ENCODE results near the gene GAREM1. TPM values are rescaled to one million over a fixed set of nuclear protein-coding genes. Genes with fewer than 3 reads are reported as not detected.
A peak's percentile ranks its signal among the peaks of the same experiment; 100 is the strongest.

The GAREM1 gene
- total RNA-seq, 1 experiment from 2014 or later: 10.2 TPM

DNA sequence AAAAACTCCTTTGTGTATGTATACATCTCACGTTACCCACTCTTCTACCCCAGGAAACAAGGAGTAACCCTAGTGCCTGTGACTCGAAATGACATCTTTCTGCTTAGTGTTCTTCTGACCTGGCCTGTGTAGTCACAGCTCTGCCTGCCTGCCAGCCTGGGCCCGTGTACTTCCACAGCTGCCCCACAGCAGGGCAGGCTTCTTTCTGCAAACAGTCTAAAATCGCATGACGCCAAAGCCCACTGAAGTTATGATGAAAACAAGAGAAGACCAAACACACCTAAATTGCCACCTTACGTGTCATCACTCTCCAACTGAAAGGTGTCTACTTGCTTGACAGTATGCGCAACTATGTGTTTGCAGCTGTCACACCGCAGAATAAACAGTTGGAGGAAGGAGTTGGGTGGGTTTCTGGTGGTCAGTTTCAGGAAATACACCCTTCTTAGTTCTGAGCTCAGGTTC, 1.5 kb downstream of the GAREM1 start:
- Histone ChIP-seq H3K27ac (peak overlapping the region; percentile 30), H3K9me2 (ENCODE audit: insufficient read depth) (no peaks in the 10 kb centered on the region), H3K27me3 (ENCODE audit: insufficient read depth, low read depth) (no peaks in the 10 kb centered on the region), H4K20me1 (ENCODE audit: insufficient read depth) (no peaks in the 10 kb centered on the region), H3K4me1 (replicated peaks; ENCODE audit: insufficient read depth) (peaks cover 20% of the 10 kb centered on the region), H3K79me2 (ENCODE audit: low read depth) (peaks cover 56% of the 10 kb centered on the region), H3K9me3 (ENCODE audit: insufficient read depth, low read depth) (no peaks in the 10 kb centered on the region), H2AFZ (peak overlapping the region; percentile 74), H3K36me3 (ENCODE audit: low read depth) (no peaks in the 10 kb centered on the region), H3K4me3 (peak overlapping the region; percentile 77), H3F3A (ENCODE audit: insufficient read depth, low read depth) (peaks cover 5% of the 10 kb centered on the region; the same call in 1 of the 2 replicates), H3K4me2 (peak overlapping the region; percentile 93)
- no TSS peak for BruUV-seq (replicated peaks)
- DNase-seq: peak; percentile 16 to 43
- ChIA-PET POLR2A (ENCODE audit: unreplicated experiment) (no interaction called here), CTCF (interaction anchor here (2.6 kb wide), 1 partner anchor 180 kb away, joined by 30 read pairs; no protein-coding TSS in a partner anchor)
- intact Hi-C loops (cut with micrococcal nuclease; ENCODE audit: unreplicated experiment): no loop called here
- no peak for TF ChIP-seq EZH2 (IDR thresholded peaks at IDR 0.05; ENCODE audit: low read depth)
- TF ChIP-seq, protein P1, sequence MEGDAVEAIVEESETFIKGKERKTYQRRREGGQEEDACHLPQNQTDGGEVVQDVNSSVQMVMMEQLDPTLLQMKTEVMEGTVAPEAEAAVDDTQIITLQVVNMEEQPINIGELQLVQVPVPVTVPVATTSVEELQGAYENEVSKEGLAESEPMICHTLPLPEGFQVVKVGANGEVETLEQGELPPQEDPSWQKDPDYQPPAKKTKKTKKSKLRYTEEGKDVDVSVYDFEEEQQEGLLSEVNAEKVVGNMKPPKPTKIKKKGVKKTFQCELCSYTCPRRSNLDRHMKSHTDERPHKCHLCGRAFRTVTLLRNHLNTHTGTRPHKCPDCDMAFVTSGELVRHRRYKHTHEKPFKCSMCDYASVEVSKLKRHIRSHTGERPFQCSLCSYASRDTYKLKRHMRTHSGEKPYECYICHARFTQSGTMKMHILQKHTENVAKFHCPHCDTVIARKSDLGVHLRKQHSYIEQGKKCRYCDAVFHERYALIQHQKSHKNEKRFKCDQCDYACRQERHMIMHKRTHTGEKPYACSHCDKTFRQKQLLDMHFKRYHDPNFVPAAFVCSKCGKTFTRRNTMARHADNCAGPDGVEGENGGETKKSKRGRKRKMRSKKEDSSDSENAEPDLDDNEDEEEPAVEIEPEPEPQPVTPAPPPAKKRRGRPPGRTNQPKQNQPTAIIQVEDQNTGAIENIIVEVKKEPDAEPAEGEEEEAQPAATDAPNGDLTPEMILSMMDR (conservative IDR thresholded peaks at IDR 0.05): no peak; the same call in 1 of the 2 replicates

GRCh38 chr18:32468147-32468845, 2.4 kb downstream of the GAREM1 start:
- peak overlapping the region; percentile 93 for H3K4me2 ChIP-seq
- H3K9me2 ChIP-seq (ENCODE audit: insufficient read depth): no peaks in the 10 kb centered on the region
- peaks cover 5% of the 10 kb centered on the region; the same call in 1 of the 2 replicates for H3F3A ChIP-seq (ENCODE audit: insufficient read depth, low read depth)
- peaks cover 60% of the 10 kb centered on the region for H3K79me2 ChIP-seq (ENCODE audit: low read depth)
- H4K20me1 ChIP-seq (ENCODE audit: insufficient read depth): no peaks in the 10 kb centered on the region
- BruUV-seq (replicated peaks): no TSS peak
- H3K4me3 ChIP-seq: peak overlapping the region; percentile 77
- H2AFZ ChIP-seq: no peak overlapping the region
- POLR2A ChIA-PET (ENCODE audit: unreplicated experiment): interaction anchor here (0.6 kb wide), 1 partner anchor 171 kb away, joined by 9 read pairs; no protein-coding TSS in a partner anchor
- H3K36me3 ChIP-seq (ENCODE audit: low read depth): no peaks in the 10 kb centered on the region
- intact Hi-C loops (cut with micrococcal nuclease; ENCODE audit: unreplicated experiment): no loop called here
- no peak overlapping the region for H3K27ac ChIP-seq
- H3K9me3 ChIP-seq (ENCODE audit: insufficient read depth, low read depth): no peaks in the 10 kb centered on the region
- TF ChIP-seq EZH2 (IDR thresholded peaks at IDR 0.05; ENCODE audit: low read depth): no peak
- TF ChIP-seq, protein P1 (conservative IDR thresholded peaks at IDR 0.05): no peak
- CTCF ChIA-PET: no interaction called here
- peaks cover 20% of the 10 kb centered on the region for H3K4me1 ChIP-seq (replicated peaks; ENCODE audit: insufficient read depth)
- no peak for DNase-seq
- H3K27me3 ChIP-seq (ENCODE audit: insufficient read depth, low read depth): no peaks in the 10 kb centered on the region

DNA sequence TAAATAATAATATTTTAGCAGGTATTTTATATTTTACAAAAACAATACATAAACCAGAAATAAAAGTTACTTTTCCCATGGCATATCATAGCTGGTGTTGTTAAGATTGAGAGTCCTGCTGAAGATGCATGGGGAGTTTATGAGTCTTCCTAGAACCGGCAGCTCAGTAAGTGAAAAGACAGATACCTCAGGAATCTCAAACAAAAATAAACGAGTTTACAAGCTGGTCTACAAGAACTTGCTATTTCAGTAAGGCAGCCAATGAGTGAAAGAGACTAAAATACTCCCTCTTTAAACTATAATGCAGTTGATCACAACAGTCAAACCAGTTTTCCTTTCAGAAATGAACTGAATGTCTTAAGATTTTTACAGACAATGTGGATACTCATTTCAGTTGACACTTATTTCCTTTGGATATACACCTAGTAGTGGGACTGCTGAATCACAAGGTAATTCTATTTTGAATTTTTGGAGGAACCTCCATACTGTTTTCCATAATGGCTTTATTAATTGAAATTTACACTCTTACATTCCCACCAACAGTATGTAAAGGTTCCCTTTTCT, 8.9 kb downstream of the GAREM1 start:
- BruUV-seq (replicated peaks): no TSS peak
- TF ChIP-seq, protein P1 (conservative IDR thresholded peaks at IDR 0.05): no peak
- no peak for TF ChIP-seq EZH2 (IDR thresholded peaks at IDR 0.05; ENCODE audit: low read depth)
- Histone ChIP-seq H4K20me1 (ENCODE audit: insufficient read depth) (no peaks in the 10 kb centered on the region), H3K4me2 (no peak overlapping the region), H3K36me3 (ENCODE audit: low read depth) (no peaks in the 10 kb centered on the region), H3K27me3 (ENCODE audit: insufficient read depth, low read depth) (no peaks in the 10 kb centered on the region), H3K4me1 (replicated peaks; ENCODE audit: insufficient read depth) (peaks cover 3% of the 10 kb centered on the region), H3K79me2 (ENCODE audit: low read depth) (peaks cover 48% of the 10 kb centered on the region), H3F3A (ENCODE audit: insufficient read depth, low read depth) (no peaks in the 10 kb centered on the region), H3K27ac (no peak overlapping the region), H3K4me3 (no peak overlapping the region), H3K9me2 (ENCODE audit: insufficient read depth) (no peaks in the 10 kb centered on the region), H2AFZ (no peak overlapping the region), H3K9me3 (ENCODE audit: insufficient read depth, low read depth) (no peaks in the 10 kb centered on the region)
- no peak for DNase-seq
- POLR2A ChIA-PET (ENCODE audit: unreplicated experiment): interaction anchor here (0.7 kb wide), 1 partner anchor 89 kb away, joined by 5 read pairs; no protein-coding TSS in a partner anchor
- CTCF ChIA-PET: no interaction called here
- intact Hi-C loops (cut with micrococcal nuclease; ENCODE audit: unreplicated experiment): no loop called here

Measured in PC-9 (cell line).